GM18519 (cell line): ENCODE results near the gene HFE.
"Not testable (repeated sequence)": the region's sequence is repeated elsewhere in the genome, so short reads cannot be mapped to it uniquely, and the experiment has no call there.

Experiments
- ATAC-seq: cut with Tn5 transposase; IDR thresholded peaks from one replicate; pipeline ENCODE4 v1.9.1; 2021; ENCODE audit warnings: mild to moderate bottlenecking, moderate library complexity; ENCODE audit not compliant: unreplicated experiment, low FRiP score

The HFE gene

GRCh38 chr6:26058477-26059033, 28.7 kb upstream of the HFE start:
- ATAC-seq = not testable (repeated sequence)

- no peak for ATAC-seq
Observed at GRCh38 chr6:26059941-26060340, 27.3 kb upstream of the HFE start.

- ATAC-seq = no peak
Observed at GRCh38 chr6:26064619-26065257, 22.5 kb upstream of the HFE start.

GRCh38 chr6:26065952-26066380, 21.3 kb upstream of the HFE start:
- no peak for ATAC-seq

GRCh38 chr6:26067367-26067766, 19.9 kb upstream of the HFE start:
- ATAC-seq = no peak

GRCh38 chr6:26068036-26068435, 19.2 kb upstream of the HFE start:
- no peak for ATAC-seq

GRCh38 chr6:26071135-26071534, 16.1 kb upstream of the HFE start:
- no peak for ATAC-seq

GRCh38 chr6:26075063-26075717, 12.0 kb upstream of the HFE start:
- ATAC-seq = no peak

- ATAC-seq = not testable (repeated sequence)
Observed at GRCh38 chr6:26078066-26078465, 9.2 kb upstream of the HFE start.

- not testable (repeated sequence) for ATAC-seq
Observed at GRCh38 chr6:26081096-26081495, 6.1 kb upstream of the HFE start.

GRCh38 chr6:26086211-26086610, 1.0 kb upstream of the HFE start:
- ATAC-seq = no peak

- no peak for ATAC-seq
Observed at GRCh38 chr6:26088344-26088743, 1.1 kb downstream of the HFE start.

GRCh38 chr6:26089272-26089671, 2.0 kb downstream of the HFE start:
- ATAC-seq = no peak

- ATAC-seq = no peak
Observed at GRCh38 chr6:26092443-26092842, 5.2 kb downstream of the HFE start.

GRCh38 chr6:26094036-26094435, 6.8 kb downstream of the HFE start:
- no peak for ATAC-seq

GRCh38 chr6:26097268-26097875, 10.1 kb downstream of the HFE start:
- no peak for ATAC-seq

GRCh38 chr6:26103141-26103769, 16.0 kb downstream of the HFE start:
- peak; percentile 60 for ATAC-seq

GRCh38 chr6:26103770-26104456, 16.7 kb downstream of the HFE start:
- peak; percentile 84 for ATAC-seq

- ATAC-seq = no peak
Observed at GRCh38 chr6:26104457-26105108, 17.4 kb downstream of the HFE start.

- no peak for ATAC-seq
Observed at GRCh38 chr6:26105109-26105730, 18.0 kb downstream of the HFE start.
